GM12801 (cell line): Measurements from ENCODE around the gene SEMA4D.

Experiments
- TF ChIP-seq, protein P1 (sequence below): IDR thresholded peaks from one replicate; pipeline ENCODE4 v1.5.1; 2011; ENCODE audit warnings: control low read depth; ENCODE audit not compliant: insufficient read length; ENCODE audit errors: extremely low read depth

The SEMA4D gene

DNA sequence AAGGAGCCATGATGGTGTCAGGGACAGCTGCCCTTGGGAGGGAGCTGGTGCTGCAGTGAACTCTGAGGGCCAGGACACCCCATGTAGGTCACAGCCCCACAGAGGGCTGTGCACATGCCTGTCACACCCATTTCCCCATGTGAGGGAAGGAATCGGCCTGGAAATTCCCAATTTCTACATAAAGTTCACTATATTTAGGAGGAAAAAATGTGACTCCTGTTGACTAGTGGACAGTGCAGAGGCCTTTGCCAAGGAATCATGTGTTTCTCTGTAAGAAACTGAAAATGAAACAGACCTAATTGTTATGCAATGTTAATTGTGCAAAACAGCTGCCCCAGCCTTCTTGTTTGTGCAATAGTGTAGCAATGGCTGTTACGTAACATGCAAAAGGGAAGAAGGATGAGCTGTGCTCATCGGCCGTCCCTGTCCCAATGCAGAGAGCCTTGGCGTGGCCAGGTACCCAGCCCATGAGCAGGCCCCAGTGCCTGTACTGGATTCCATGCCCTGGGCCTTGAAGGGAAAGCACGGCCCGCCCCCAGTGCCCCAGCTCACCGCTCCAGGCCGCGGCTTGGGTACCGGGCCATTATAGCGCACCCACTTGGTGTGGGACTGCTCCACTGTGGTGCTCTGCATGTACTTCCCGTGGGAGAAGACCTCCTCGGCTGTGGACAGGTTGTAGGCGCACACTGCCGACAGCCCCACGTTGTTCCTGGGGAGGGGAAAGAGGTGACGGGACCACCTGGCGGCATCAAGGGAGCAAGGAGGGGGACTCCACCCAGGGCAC, 109.6 kb downstream of the SEMA4D start:
- TF ChIP-seq, protein P1, sequence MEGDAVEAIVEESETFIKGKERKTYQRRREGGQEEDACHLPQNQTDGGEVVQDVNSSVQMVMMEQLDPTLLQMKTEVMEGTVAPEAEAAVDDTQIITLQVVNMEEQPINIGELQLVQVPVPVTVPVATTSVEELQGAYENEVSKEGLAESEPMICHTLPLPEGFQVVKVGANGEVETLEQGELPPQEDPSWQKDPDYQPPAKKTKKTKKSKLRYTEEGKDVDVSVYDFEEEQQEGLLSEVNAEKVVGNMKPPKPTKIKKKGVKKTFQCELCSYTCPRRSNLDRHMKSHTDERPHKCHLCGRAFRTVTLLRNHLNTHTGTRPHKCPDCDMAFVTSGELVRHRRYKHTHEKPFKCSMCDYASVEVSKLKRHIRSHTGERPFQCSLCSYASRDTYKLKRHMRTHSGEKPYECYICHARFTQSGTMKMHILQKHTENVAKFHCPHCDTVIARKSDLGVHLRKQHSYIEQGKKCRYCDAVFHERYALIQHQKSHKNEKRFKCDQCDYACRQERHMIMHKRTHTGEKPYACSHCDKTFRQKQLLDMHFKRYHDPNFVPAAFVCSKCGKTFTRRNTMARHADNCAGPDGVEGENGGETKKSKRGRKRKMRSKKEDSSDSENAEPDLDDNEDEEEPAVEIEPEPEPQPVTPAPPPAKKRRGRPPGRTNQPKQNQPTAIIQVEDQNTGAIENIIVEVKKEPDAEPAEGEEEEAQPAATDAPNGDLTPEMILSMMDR, result no peak

DNA sequence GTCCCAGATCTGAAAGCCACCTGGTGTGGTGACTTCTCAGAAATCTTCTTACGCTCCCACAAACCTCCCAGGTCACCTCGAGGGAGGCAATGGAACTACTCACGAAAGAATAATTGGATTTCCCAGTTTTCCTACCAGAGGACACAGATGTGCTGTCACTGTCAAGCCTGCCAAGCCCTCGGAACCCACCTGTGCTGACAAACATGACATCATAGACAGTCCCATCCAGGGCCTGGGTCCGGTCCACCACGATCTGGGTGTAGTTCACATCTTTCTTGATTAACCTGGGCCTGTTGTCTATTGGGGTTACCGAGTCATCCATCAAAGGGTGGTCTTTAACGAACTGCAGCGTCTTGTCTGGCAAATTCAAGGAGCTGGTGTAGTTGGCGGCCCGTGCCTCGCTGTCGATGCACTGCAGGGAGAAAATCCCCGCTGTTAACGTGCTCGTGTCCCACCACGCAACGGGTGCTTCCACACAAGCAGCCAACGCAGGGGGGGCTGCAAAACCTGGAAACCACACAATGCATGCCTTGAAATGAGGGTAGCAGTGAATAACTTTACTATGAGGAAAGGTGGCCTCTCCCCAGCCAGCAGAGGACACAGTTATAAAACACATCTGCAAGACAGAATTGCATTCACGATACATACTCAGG, 110.6 kb downstream of the SEMA4D start:
- TF ChIP-seq, protein P1, result no peak

DNA sequence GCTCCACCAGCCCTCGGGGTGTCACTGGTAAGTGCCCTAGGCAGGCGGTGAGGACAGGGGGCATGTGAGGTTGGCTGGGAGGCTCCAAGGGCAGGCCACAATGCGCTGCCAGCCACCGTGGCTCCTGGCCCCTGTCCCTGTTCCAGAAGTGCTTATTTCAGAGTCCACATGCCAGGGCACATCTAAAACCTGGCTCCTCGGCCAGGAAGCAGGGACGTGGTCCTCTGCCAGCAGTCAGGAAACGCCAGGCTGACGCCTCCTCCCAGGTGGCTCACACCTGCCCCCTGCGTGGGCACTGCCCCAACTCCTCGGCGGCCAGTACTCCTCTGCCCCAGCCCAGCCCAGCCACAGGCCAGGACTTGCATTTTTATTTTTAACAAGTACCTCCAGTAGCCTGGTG, 111.1 kb downstream of the SEMA4D start:
- TF ChIP-seq, protein P1, result no peak

DNA sequence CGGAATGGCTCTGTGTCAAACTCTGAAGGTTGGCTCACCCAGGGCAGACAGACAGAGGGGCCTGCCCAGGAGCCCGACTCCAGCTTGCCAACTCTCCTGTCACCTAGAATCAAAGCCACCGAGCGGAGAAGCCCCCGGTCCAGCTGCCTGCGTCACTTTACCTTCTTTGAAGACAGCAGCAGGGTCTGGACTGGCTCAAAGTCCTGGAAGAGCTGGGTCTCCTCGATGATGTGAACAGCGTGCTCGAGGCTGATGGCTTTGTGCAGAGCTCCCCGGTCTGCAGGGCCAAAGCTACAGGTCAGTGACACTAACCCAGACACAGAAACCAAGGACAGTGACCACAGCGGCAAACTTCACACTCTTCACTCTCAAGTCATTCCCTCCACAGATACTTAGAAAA, 111.7 kb downstream of the SEMA4D start:
- TF ChIP-seq, protein P1, result no peak

DNA sequence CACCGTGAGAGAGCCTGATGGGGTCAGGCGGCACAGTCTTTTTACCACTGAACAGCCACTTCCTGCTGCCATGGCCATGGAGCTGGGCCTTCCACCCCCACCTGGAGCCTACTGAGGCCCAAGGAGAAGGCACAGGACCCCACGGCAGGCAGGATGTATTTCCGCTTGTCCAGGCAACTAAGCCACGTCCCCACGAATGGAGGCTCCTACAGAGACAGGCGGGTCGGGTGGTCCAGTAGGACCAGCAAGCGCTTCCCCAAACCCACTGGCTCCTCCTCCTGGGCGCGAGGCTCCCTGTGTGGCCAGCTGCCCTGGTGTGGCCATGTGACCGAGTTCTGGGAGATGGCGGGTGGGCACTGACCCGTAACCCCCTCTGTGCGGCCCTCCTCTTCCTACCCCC, 113.1 kb downstream of the SEMA4D start:
- TF ChIP-seq, protein P1, result no peak

DNA sequence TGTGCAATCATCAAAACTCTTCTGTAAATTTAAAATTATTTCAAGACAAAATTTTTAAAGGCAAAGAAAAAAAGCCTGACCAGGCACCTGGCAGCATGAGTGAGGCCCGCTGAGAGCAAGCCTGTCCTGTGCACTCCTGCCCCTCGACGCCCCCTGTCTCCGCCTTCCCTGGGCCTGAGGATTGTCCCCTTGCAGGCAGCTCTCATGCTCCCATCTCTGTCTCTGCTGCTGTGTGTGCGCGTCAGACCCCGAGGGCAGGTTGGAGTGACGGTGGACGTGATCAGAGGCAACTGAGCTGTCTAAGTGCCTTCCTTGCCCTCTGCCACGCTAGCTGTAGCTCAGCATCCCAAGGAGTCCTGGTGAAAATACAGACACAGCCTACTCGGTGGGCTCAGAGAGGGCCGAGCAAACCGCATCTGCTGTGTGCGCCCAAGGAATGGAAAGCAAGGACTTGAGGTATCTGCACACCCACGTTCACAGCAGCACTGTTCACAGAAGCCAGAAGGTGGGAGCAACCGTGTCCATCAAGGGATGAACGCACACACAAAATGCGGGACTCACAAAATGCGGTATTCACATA, 114.1 kb downstream of the SEMA4D start:
- TF ChIP-seq, protein P1, result no peak

DNA sequence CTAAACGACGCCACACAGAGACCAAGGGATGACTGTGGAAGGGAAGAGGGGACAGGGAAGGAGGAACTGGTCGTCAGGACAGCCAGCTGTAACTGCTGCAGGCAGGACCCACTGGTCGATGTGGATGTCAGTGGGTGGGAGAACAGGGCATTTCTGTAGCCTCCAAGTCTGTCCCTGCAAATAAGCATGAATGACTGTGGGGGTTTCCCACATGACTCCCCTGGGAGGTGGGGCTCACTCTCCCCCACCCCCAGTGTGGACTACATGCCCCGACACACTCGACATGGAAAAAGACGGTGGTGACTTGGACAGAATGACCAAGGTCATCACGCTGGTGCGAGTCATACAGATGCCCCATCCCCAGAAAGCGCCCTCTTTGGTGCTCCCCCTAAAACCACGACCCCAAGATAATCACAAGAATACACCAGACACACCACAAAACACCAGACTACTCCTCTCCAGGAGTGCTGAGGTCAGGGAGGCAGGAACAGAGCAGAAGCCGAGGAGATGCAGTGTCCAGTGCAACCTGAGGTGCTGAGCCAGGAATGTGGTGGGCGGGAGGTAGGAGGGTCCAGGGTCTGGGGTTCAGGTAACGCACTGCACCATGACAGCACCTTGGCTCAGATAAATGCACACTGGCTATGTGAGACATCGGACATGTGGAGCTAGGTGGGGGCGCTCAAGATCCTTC, 114.7 kb downstream of the SEMA4D start:
- TF ChIP-seq, protein P1, result no peak
